ENCODE data around the gene DEFB129.

DNA sequence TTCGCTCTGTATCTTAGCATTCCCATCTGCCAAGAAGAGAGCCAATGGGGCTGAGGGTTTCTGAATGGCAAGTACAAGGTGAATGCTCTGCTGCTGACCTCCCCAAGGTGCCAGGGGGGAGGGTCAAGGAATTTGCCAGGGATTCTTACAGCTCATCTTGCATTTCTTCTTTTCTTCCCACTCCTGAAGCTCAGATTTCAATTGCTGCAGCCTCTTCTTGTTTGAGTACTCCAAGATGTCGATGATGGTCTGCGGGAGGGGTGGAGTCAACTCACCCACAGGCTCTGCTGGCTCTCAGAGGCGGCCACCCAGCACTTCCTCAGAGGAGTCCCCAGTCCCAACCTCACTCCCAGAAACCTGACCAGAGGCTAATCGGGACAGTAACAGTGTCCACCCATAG, 51.1 kb downstream of the DEFB129 start:
- no peak for TF ChIP-seq POLR2A (IDR thresholded peaks at IDR 0.05)
- TF ChIP-seq, protein P1, sequence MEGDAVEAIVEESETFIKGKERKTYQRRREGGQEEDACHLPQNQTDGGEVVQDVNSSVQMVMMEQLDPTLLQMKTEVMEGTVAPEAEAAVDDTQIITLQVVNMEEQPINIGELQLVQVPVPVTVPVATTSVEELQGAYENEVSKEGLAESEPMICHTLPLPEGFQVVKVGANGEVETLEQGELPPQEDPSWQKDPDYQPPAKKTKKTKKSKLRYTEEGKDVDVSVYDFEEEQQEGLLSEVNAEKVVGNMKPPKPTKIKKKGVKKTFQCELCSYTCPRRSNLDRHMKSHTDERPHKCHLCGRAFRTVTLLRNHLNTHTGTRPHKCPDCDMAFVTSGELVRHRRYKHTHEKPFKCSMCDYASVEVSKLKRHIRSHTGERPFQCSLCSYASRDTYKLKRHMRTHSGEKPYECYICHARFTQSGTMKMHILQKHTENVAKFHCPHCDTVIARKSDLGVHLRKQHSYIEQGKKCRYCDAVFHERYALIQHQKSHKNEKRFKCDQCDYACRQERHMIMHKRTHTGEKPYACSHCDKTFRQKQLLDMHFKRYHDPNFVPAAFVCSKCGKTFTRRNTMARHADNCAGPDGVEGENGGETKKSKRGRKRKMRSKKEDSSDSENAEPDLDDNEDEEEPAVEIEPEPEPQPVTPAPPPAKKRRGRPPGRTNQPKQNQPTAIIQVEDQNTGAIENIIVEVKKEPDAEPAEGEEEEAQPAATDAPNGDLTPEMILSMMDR (IDR thresholded peaks at IDR 0.05), result no peak
